Right forelimb (tissue), 1 donor: ENCODE data around the gene SLC35G2.
"Not testable (repeated sequence)": the region's sequence is repeated elsewhere in the genome, so short reads cannot be mapped to it uniquely, and the experiment has no call there.

Experiments
- DNase-seq: peaks from one replicate; pipeline ENCODE4 v3.0.0-alpha.2; 2018

The SLC35G2 gene

GRCh38 chr3:136818769-136819391 lies at the start of gene SLC35G2:
SLC35G2 (plus strand) TSS chr3:136819126; CDS start chr3:136854461, 35,335 bp downstream.
- DNase-seq, result peak; percentile 78

GRCh38 chr3:136772709-136773108 lies 46.2 kb upstream of the SLC35G2 start:
- no peak for DNase-seq

- DNase-seq, result no peak
These were observed 40.1 kb upstream of the SLC35G2 start for GRCh38 chr3:136778865-136779264.

- no peak for DNase-seq
These were observed 38.2 kb upstream of the SLC35G2 start for GRCh38 chr3:136780741-136781140.

- no peak for DNase-seq
These were observed 35.2 kb upstream of the SLC35G2 start for GRCh38 chr3:136783708-136784191.

GRCh38 chr3:136787349-136787748 lies 31.6 kb upstream of the SLC35G2 start:
- DNase-seq, result no peak

GRCh38 chr3:136788154-136788553 lies 30.8 kb upstream of the SLC35G2 start:
- no peak for DNase-seq

GRCh38 chr3:136789976-136790375 lies 28.9 kb upstream of the SLC35G2 start:
- no peak for DNase-seq

- DNase-seq, result no peak
These were observed 28.1 kb upstream of the SLC35G2 start for GRCh38 chr3:136790786-136791185.

- DNase-seq, result no peak
These were observed 26.2 kb upstream of the SLC35G2 start for GRCh38 chr3:136792556-136793330.

- not testable (repeated sequence) for DNase-seq
These were observed 17.8 kb upstream of the SLC35G2 start for GRCh38 chr3:136801146-136801545.

GRCh38 chr3:136802481-136802996 lies 16.4 kb upstream of the SLC35G2 start:
- DNase-seq, result no peak

GRCh38 chr3:136804141-136804540 lies 14.8 kb upstream of the SLC35G2 start:
- DNase-seq, result no peak

- DNase-seq, result no peak
These were observed 14.1 kb upstream of the SLC35G2 start for GRCh38 chr3:136804813-136805212.

- DNase-seq, result no peak
These were observed 13.1 kb upstream of the SLC35G2 start for GRCh38 chr3:136805795-136806194.

- no peak for DNase-seq
These were observed 7.2 kb upstream of the SLC35G2 start for GRCh38 chr3:136811701-136812100.

- DNase-seq, result no peak
These were observed 1.5 kb upstream of the SLC35G2 start for GRCh38 chr3:136817448-136817847.

GRCh38 chr3:136818191-136818768 lies 646 bp upstream of the SLC35G2 start:
- no peak for DNase-seq

- peak; percentile 57 for DNase-seq
These were observed 435 bp downstream of the SLC35G2 start for GRCh38 chr3:136819392-136819730.

GRCh38 chr3:136819731-136820679 lies 1.1 kb downstream of the SLC35G2 start:
- peak; percentile 67 for DNase-seq

GRCh38 chr3:136831461-136831860 lies 12.5 kb downstream of the SLC35G2 start:
- no peak for DNase-seq

GRCh38 chr3:136835089-136835812 lies 16.3 kb downstream of the SLC35G2 start:
- DNase-seq, result no peak
